Peyer's patch (tissue), 4 donors: ENCODE results near the gene RBBP8NL. TPM values are rescaled to one million over a fixed set of nuclear protein-coding genes. Genes with fewer than 3 reads are reported as not detected.
"Not testable (repeated sequence)": the region's sequence is repeated elsewhere in the genome, so short reads cannot be mapped to it uniquely, and the experiment has no call there.

Experiments used
- DNase-seq, 3 donors: peaks; one replicate each; pipeline ENCODE4 v3.0.0-alpha.2; 2017 to 2019
- H3K27ac ChIP-seq, 4 donors: fragments of 200-600 bp; sonication (generic); one replicate each; pipeline ENCODE4 v1.5.1; 2016 to 2019
- H3K27me3 ChIP-seq, 2 donors: fragments of 200-600 bp; sonication (generic); one replicate each; pipeline ENCODE4 v1.5.1; 2019
- H3K36me3 ChIP-seq, 3 donors: fragments of 200-600 bp; sonication (generic); one replicate each; pipeline ENCODE4 v1.5.1; 2016 to 2019
- H3K4me1 ChIP-seq, 4 donors: fragments of 200-600 bp; sonication (generic); one replicate each; pipeline ENCODE4 v1.5.1; 2016 to 2019
- H3K4me3 ChIP-seq, 4 donors: fragments of 200-600 bp; sonication (generic); 1 replicate in 3 of 4; 2 replicates in 1 of 4; pipeline ENCODE4 v1.5.1; 2016 to 2019; ENCODE audit warnings: mild to moderate bottlenecking in 1 of 4
- H3K9me3 ChIP-seq, 4 donors: fragments of 200-600 bp; sonication (generic); one replicate each; pipeline ENCODE4 v1.5.1; 2016 to 2019; ENCODE audit warnings: mild to moderate bottlenecking in 1 of 4
- CTCF ChIP-seq, 6 experiments: fragments of 450-650 bp in 4 of 6; fragments of 200-600 bp in 2 of 6; sonication (generic) in 1 of 6; IDR thresholded peaks; one replicate each; pipeline ENCODE4 v1.5.1; 2017 to 2019; ENCODE audit warnings: antibody characterized with exemption in 6 of 6, mild to moderate bottlenecking in 3 of 6, moderate library complexity in 1 of 6
- POLR2A ChIP-seq, 2 donors: fragments of 450-650 bp; IDR thresholded peaks; one replicate each; pipeline ENCODE4 v1.5.1; 2017; ENCODE audit warnings: antibody characterized with exemption in 2 of 2, mild to moderate bottlenecking in 2 of 2, moderate library complexity in 2 of 2
- total RNA-seq, 4 donors: library from RNA; depleted of rRNA; stranded (reverse); fragments of >200 nt; gene quantifications; one replicate each; pipeline ENCODE4 v1.1.0, GENCODE V29; 2016

Gene RBBP8NL
- total RNA-seq, 4 donors from 2014 or later: 6.6 to 26.7 (median 13.4) TPM

GRCh38 chr20:62377064-62377461, 50.3 kb downstream of the RBBP8NL start:
- peaks cover 0 to 38% (median 0%) of the 10 kb centered on the region in 4 donors for H3K4me1 ChIP-seq
- peak overlapping the region in 1 of 4 donors; percentile 78 for H3K27ac ChIP-seq
- no peaks in the 10 kb centered on the region for H3K27me3 ChIP-seq

GRCh38 chr20:62376112-62377063, 51.0 kb downstream of the RBBP8NL start:
- no peak overlapping the region for H3K4me3 ChIP-seq
- peak overlapping the region in 3 of 4 donors; percentile 16 to 78 (median 47) for H3K27ac ChIP-seq
- no peaks in the 10 kb centered on the region for H3K36me3 ChIP-seq
- no peaks in the 10 kb centered on the region for H3K27me3 ChIP-seq
- peaks cover 0 to 38% (median 0%) of the 10 kb centered on the region in 4 donors for H3K4me1 ChIP-seq
- H3K9me3 ChIP-seq: no peaks in the 10 kb centered on the region
- peak in 4 of 6 experiments; percentile 16 to 40 (median 36) for TF ChIP-seq CTCF (IDR thresholded peaks at IDR 0.05)
- TF ChIP-seq POLR2A (IDR thresholded peaks at IDR 0.05): no peak
- no peak for DNase-seq

More at GRCh38 chr20:62377064-62377461, 50.3 kb downstream of the RBBP8NL start:
- Histone ChIP-seq H3K9me3 (no peaks in the 10 kb centered on the region), H3K4me3 (no peak overlapping the region), H3K36me3 (no peaks in the 10 kb centered on the region)
- TF ChIP-seq POLR2A (IDR thresholded peaks at IDR 0.05) (no peak), CTCF (IDR thresholded peaks at IDR 0.05) (no peak)
- DNase-seq: no peak

GRCh38 chr20:62374331-62375152, 52.8 kb downstream of the RBBP8NL start:
- Histone ChIP-seq H3K4me1 (peaks cover 0 to 46% (median 2%) of the 10 kb centered on the region in 4 donors), H3K36me3 (no peaks in the 10 kb centered on the region), H3K27ac (peak overlapping the region in 3 of 4 donors; percentile 25 to 78 (median 57)), H3K27me3 (no peaks in the 10 kb centered on the region), H3K4me3 (no peak overlapping the region), H3K9me3 (no peaks in the 10 kb centered on the region)
- TF ChIP-seq CTCF (IDR thresholded peaks at IDR 0.05) (no peak), POLR2A (IDR thresholded peaks at IDR 0.05) (no peak)
- DNase-seq: no peak

- H3K4me1 ChIP-seq: peaks cover under 1 to 52% (median 8%) of the 10 kb centered on the region in 4 donors
- H3K27ac ChIP-seq: peak overlapping the region in 2 of 4 donors; percentile 57 to 78
- H3K36me3 ChIP-seq, DNase-seq, H3K9me3 ChIP-seq, H3K4me3 ChIP-seq, H3K27me3 ChIP-seq: not testable (repeated sequence)
Observed at GRCh38 chr20:62373631-62374179, 53.6 kb downstream of the RBBP8NL start.

- no peaks in the 10 kb centered on the region for H3K36me3 ChIP-seq
- no peak for DNase-seq
- peak overlapping the region in 1 of 4 donors; percentile 78 for H3K27ac ChIP-seq
- H3K4me1 ChIP-seq: peaks cover 3 to 54% (median 22%) of the 10 kb centered on the region in 4 donors
- H3K9me3 ChIP-seq: no peaks in the 10 kb centered on the region
- peaks cover 0 to 15% of the 10 kb centered on the region in 2 donors for H3K27me3 ChIP-seq
- no peak overlapping the region for H3K4me3 ChIP-seq
- TF ChIP-seq POLR2A (IDR thresholded peaks at IDR 0.05) (no peak), CTCF (IDR thresholded peaks at IDR 0.05) (no peak)
Observed at GRCh38 chr20:62372042-62372993, 55.0 kb downstream of the RBBP8NL start.
